GM12878 (cell line): ENCODE data around the gene CDRT15. TPM values are rescaled to one million over a fixed set of nuclear protein-coding genes. Genes with fewer than 3 reads are reported as not detected.

Source experiments
- ATAC-seq: fragments of 200-7000 bp; cut with Tn5 transposase; 3 replicates; pipeline ENCODE4 v1.9.1; 2020; ENCODE audit warnings: mild to moderate bottlenecking, moderate library complexity
- BruUV-seq: library from RNA; stranded (reverse); fragments of 400-500 nt; replicated peaks from 2 replicates; lab custom pipeline; 2021; lab: Mats Ljungman, UMichigan
- CTCF ChIA-PET: fragments of 300-600 bp; sonication (Branson Sonifier 250); formaldehyde crosslinking; extraction: SDS; loops from one replicate; lab custom pipeline; 2021; ENCODE audit warnings: inconsistent platforms; lab: Yijun Ruan, JAX
- POLR2A ChIA-PET: fragments of 350-600 bp; formaldehyde crosslinking; extraction: SDS; loops from one replicate; lab custom pipeline; 2021; ENCODE audit warnings: inconsistent platforms; lab: Charles Lee
- RAD21 ChIA-PET: fragments of 300-600 bp; sonication (Branson Sonifier 250); formaldehyde crosslinking; loops from one replicate; lab custom pipeline; 2023; ENCODE audit warnings: antibody characterized with exemption; ENCODE audit not compliant: unreplicated experiment; lab: Charles Lee
- SMC1A ChIA-PET: fragments of 300-600 bp; sonication (Branson Sonifier 250); formaldehyde crosslinking; loops from one replicate; lab custom pipeline; 2023; ENCODE audit not compliant: unreplicated experiment, uncharacterized antibody; lab: Charles Lee
- DNase-seq: peaks from one replicate; pipeline ENCODE4 v3.0.0-alpha.2; 2011; ENCODE audit warnings: low read depth, low spot score
- FAIRE-seq: peaks from 3 replicates; lab custom pipeline; 2011; peaks lifted over from hg19 to GRCh38; lab: Jason Lieb, UNC
- H2AFZ ChIP-seq: 2 replicates; pipeline ENCODE4 v1.6.0; 2011; ENCODE audit warnings: low read depth, low read length, control low read depth; ENCODE audit not compliant: control insufficient read depth
- H3K27ac ChIP-seq: 2 replicates; pipeline ENCODE4 v1.5.1; 2011; ENCODE audit warnings: control low read depth; ENCODE audit not compliant: control insufficient read depth, insufficient read depth
- H3K27me3 ChIP-seq, 2 experiments: replicated peaks in 1 of 2; 2 replicates each; pipeline versions ENCODE4 v1.6.0 to v1.6.1; 2011; ENCODE audit warnings: low read length in 1 of 2; ENCODE audit not compliant: control insufficient read depth in 2 of 2, insufficient read depth in 2 of 2
- H3K36me3 ChIP-seq, 2 experiments: 2 replicates each; pipeline ENCODE4 v1.5.1; 2011; ENCODE audit warnings: low read length in 1 of 2; ENCODE audit not compliant: control insufficient read depth in 2 of 2, insufficient read depth in 2 of 2
- H3K4me1 ChIP-seq: 2 replicates; pipeline ENCODE4 v1.6.1; 2011; ENCODE audit warnings: mild to moderate bottlenecking, low read length, moderate library complexity, mixed read lengths; ENCODE audit not compliant: control insufficient read depth, insufficient read depth
- H3K4me2 ChIP-seq: 2 replicates; pipeline ENCODE4 v1.6.0; 2011; ENCODE audit warnings: control low read depth; ENCODE audit not compliant: control insufficient read depth, insufficient read depth
- H3K4me3 ChIP-seq: fragments of 200-600 bp; sonication (generic); 2 replicates; pipeline ENCODE4 v1.5.1; 2016
- H3K79me2 ChIP-seq: 2 replicates; pipeline ENCODE4 v1.6.0; 2011; ENCODE audit warnings: low read length; ENCODE audit not compliant: control insufficient read depth, insufficient read depth
- H3K9ac ChIP-seq: 2 replicates; pipeline ENCODE4 v1.8.0; 2011; ENCODE audit warnings: low read length, control low read depth, mixed read lengths; ENCODE audit not compliant: control insufficient read depth, insufficient read depth
- H3K9me3 ChIP-seq: replicated peaks from 3 replicates; pipeline ENCODE4 v1.5.1; 2011; ENCODE audit warnings: mild to moderate bottlenecking, low read length; ENCODE audit not compliant: control insufficient read depth, insufficient read depth
- H4K20me1 ChIP-seq: 2 replicates; pipeline ENCODE4 v1.6.0; 2011; ENCODE audit not compliant: control insufficient read depth, insufficient read depth
- CTCF ChIP-seq, 3 experiments: IDR thresholded peaks in 2 of 3; conservative IDR thresholded peaks in 1 of 3; 2 replicates each; pipeline ENCODE4 v1.5.1; 2011; ENCODE audit warnings: low read depth in 3 of 3, low read length in 3 of 3, mild to moderate bottlenecking in 3 of 3, control low read depth in 2 of 3, moderate library complexity in 2 of 3, inconsistent platforms in 1 of 3, mixed read lengths in 1 of 3; ENCODE audit not compliant: control insufficient read depth in 2 of 3, insufficient read depth in 1 of 3; ENCODE audit errors: extremely low read depth in 1 of 3
- PRDM15 ChIP-seq: fragments of 450-650 bp; formaldehyde crosslinking; IDR thresholded peaks from 2 replicates; pipeline ENCODE4 v1.4.0; 2020; ENCODE audit warnings: mild to moderate bottlenecking, moderate library complexity
- RAD21 ChIP-seq: IDR thresholded peaks from 2 replicates; pipeline ENCODE4 v1.6.1; 2011; ENCODE audit warnings: mild to moderate bottlenecking, low read depth, low read length, moderate library complexity; ENCODE audit not compliant: insufficient read depth
- WGBS: methylation state at CpG from one replicate; pipeline ENCODE4 v1.1.6; 2016; ENCODE audit warnings: low lambda C conversion rate; ENCODE audit not compliant: insufficient replicate concordance, insufficient coverage; ENCODE audit errors: missing lambda C conversion rate; 5-methylcytosine and 5-hydroxymethylcytosine counted together
- in situ Hi-C: fragments of 300-500 bp; cut with MboI; formaldehyde crosslinking; loops from 9 replicates; pipeline ENCODE4 v1.14.3; 2018; ENCODE audit warnings: mixed read lengths
- intact Hi-C: fragments of 100-400 bp; cut with micrococcal nuclease; formaldehyde crosslinking; loops from one replicate; pipeline ENCODE4 v1.14.2; 2022; ENCODE audit not compliant: unreplicated experiment
- polyA plus RNA-seq, 11 experiments: library from polyadenylated mRNA; depleted of rRNA in 4 of 11; unstranded in 6 of 11; stranded (reverse) in 5 of 11; fragments of >200 nt; fragmentation: Nextera tagmentation in 4 of 11; fragmentation: Illumina TruSeq in 1 of 11; extraction: Ambion mirVana in 4 of 11; extraction: Trizol in 1 of 11; gene quantifications; 1 replicate in 1 of 11; 2 replicates in 10 of 11; pipeline versions ENCODE4 v1.2.1 to v1.2.3, GENCODE V29; 2011 to 2016; ENCODE audit warnings: inconsistent platforms in 2 of 11, missing spikeins in 2 of 11, low read depth in 1 of 11
- total RNA-seq, 4 experiments: library from RNA; depleted of rRNA in 3 of 4; stranded (reverse); fragments of >200 nt in 3 of 4; fragmentation: Illumina TruSeq in 1 of 4; extraction: Trizol in 1 of 4; gene quantifications; 2 replicates each; pipeline versions ENCODE4 v1.2.1 to v1.2.3, GENCODE V29; 2013 to 2021

Gene CDRT15
- total and polyA plus RNA-seq, 10 of the 15 experiments (the other 5 are each of a cell fraction or from before 2014, with no cell fraction given), result 0.29 TPM; not detected in 9

GRCh38 chr17:14211801-14212200 is 24.9 kb downstream of the CDRT15 start:
- Histone ChIP-seq H2AFZ (no peak overlapping the region), H3K9me3 (no peaks in the 10 kb centered on the region; the same call in 2 of the 3 replicates), H3K36me3 (peaks cover 0 to 1% of the 10 kb centered on the region in 2 experiments; a peak in 2 of 4 replicates), H3K4me3 (no peak overlapping the region), H3K79me2 (no peaks in the 10 kb centered on the region), H3K4me1 (no peaks in the 10 kb centered on the region), H4K20me1 (no peaks in the 10 kb centered on the region), H3K4me2 (no peak overlapping the region), H3K9ac (no peak overlapping the region)
- intact Hi-C loops, result no loop called here
- no peak for ATAC-seq
- ChIA-PET SMC1A (no interaction called here), POLR2A (no interaction called here), RAD21 (no interaction called here)
- DNase-seq, result no peak
- BruUV-seq, result no TSS peak
- WGBS, result 54% methylated on average over 13 of the region's 17 CpGs
- TF ChIP-seq CTCF (IDR thresholded peaks at IDR 0.05 in 2 of 3, conservative IDR thresholded peaks at IDR 0.05 in 1 of 3; ENCODE audit: control insufficient read depth in 2 of 3, extremely low read depth in 1 of 3, insufficient read depth in 1 of 3, low read depth in 3 of 3, low read length in 3 of 3), result peak in 2 of 3 experiments; percentile 32 to 48; a peak in 3 of 6 replicates
- TF ChIP-seq PRDM15, result no peak
- TF ChIP-seq RAD21, result peak; percentile 23; the same call in 1 of the 2 replicates
- TF ChIP-seq, all 136 proteins: peak for 2
- Histone ChIP-seq H3K27me3 (no peaks in the 10 kb centered on the region), H3K27ac (no peak overlapping the region)
- CTCF ChIA-PET, result interaction anchor here (0.6 kb wide), 1 partner anchor 802 kb away, joined by 3 read pairs; no protein-coding TSS in a partner anchor
- in situ Hi-C loops, result no loop called here
- FAIRE-seq, result no peak
